HG03025 (cell line): Measurements from ENCODE around the gene RFX7.
"Not testable (repeated sequence)": the region's sequence is repeated elsewhere in the genome, so short reads cannot be mapped to it uniquely, and the experiment has no call there.

ENCODE experiments used
- ATAC-seq: cut with Tn5 transposase; IDR thresholded peaks from one replicate; pipeline ENCODE4 v1.9.1; 2021; ENCODE audit warnings: mild to moderate bottlenecking, moderate library complexity; ENCODE audit not compliant: unreplicated experiment, low FRiP score

Gene RFX7

DNA sequence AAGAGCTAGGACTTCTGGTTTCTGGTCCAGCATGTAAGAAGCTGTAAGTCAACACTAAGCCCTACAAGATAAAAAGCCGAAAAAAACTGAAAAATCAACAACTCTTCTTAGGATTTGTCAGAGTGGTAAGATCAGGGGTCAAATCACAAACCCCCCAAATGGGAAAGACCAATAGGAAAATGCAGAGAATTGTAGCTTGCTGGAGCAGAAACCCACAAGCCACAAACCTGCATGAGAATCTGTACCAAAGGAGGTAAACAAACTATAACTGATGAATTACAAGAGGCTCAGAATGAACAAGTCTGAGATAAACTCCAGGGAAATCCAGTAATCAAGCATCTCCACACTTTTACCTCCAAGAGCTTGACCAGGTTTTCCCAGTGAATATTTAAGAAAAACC is 36.0 kb downstream of the RFX7 start:
- ATAC-seq = no peak

DNA sequence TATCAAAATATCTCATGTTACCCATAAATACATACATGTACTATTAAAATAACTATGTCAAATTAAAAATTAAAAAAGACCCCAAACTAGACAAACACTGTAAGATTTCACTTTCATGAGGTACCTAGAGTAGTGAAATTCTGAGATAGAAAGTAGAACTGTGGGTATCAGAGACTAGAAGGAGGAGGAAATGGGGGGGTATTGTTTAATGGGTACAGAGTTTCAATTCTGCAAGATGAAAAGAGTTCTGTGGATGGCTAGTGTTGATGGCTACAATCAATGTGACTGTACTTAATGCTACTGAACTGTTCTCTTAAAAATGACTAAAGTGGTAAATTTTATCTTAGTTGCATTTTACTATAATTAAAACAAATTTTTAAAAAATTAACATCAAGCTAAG is 36.6 kb downstream of the RFX7 start:
- peak; percentile 65 for ATAC-seq

GRCh38 chr15:56205061-56205876 is 38.4 kb downstream of the RFX7 start:
- no peak for ATAC-seq

DNA sequence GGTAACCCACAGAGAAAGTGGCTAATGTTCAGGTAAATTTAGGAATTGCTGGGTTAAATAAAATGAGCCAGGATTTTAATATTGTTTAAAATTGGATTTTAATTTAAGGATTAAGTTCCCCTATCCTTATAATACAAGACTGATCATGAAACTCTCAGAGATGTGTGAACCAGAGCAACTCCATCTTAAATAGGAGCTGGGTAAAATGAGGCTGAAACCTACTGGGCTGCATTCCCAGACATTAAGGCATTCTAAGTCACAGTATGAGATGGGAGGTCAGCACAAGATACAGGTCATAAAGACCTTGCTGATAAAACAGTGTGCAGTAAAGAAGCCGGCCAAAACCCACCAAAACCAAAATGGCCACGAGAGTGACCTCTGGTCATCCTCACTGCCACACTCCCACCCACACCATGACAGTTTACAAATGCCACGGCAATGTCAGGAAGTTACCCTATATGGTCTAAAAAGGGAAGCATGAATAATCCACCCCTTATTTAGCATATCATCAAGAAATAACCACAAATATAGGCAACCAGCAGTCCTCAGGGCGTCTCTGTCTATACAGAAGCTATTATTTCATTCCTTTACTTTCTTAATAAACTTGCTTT is 40.3 kb downstream of the RFX7 start:
- not testable (repeated sequence) for ATAC-seq

DNA sequence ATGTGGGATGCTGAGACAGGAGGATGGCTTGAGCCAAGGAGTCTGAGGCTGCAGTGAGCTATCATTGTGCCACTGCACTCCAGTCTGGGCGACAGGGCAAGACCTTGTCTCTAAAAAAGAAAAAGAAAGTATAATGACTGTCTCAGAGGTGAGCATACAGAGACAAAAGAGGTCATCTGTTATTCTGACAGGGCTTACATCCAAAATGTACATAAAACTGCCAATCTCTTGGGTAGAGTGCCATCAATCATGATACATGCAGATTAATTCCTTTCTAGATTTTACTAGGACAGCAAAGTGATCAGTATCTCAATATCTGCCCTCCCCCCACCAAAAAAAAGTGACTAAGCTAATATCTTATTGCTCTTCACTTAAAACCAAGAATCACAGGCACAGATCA is 41.0 kb downstream of the RFX7 start:
- no peak for ATAC-seq

GRCh38 chr15:56199038-56199437 is 44.6 kb downstream of the RFX7 start:
- no peak for ATAC-seq

DNA sequence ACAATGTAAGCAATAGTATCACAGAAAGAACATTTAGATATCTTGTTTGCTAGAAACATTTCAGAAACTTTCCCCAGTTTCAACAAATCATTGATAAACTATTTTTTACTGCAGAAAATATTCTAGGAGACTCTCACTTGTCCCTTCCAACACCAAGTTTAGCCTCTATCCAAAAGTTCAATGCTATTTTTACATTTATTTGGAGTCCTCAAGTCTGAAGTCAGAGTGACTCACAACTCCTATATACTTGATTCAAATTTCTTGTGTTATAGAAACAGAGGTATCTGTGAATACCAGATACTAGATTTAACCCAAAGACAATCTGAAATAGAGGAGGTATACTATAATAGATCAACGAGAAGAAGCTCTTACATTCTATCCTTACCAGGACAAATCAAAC is 49.6 kb downstream of the RFX7 start:
- no peak for ATAC-seq

DNA sequence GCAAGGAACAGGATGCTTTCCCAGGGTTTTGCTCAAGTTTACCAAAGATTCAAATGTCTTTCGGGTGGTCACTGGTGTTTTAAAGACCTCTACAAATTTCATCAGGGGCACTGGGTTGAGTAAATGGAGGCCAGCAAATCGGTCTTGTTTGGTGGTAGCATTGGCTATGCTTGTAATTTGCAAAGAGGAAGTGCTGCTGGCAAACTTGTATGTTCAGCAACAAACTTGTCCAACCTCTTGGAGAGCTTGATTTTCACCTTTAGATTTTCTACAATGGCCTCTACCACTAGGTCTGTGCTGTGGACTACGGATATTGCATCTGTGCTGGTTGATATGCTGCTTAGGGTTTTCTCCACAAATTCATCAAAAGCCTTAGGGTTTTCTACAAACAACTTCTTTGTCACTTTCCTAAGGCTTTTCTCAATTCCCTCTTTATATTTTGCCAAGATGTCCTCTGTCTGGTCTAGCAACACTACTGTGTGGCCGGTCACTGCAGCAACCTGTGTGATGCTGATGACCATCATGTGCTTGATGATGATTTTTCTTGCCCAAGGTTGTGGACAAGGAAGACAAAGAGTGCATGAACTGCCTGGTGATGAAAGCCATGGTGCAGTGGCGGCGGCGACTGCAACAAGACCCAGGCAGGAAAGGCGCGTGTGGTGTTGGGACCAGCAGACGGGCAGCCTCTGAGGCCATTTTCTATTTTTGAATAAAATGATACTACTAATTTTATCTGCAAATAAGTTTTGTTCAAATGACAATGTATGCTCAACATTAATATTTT is 50.8 kb downstream of the RFX7 start:
- ATAC-seq = no peak

DNA sequence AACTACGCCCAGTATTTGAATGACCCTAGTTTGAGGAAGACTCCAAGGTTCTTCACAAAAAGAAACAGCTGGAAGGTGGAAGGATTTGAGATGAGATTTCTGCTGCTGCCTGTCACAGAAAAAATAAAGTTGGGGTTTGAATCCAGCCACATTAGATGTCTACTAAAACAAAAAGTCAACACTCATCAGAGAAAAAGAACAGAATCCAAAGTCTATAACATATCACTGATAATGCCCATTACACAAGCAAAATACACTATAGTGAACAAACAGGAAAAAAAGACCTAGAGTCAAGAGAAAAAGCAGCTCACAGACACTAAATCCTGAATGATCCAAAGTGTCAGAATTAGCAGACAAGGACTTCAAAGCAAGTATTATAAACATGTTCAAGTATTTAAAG is 56.0 kb downstream of the RFX7 start:
- no peak for ATAC-seq

GRCh38 chr15:56185980-56186379 is 57.7 kb downstream of the RFX7 start:
- ATAC-seq = no peak

GRCh38 chr15:56184516-56184915 is 59.2 kb downstream of the RFX7 start:
- no peak for ATAC-seq

- ATAC-seq = no peak
Observed at GRCh38 chr15:56180851-56181250, 62.8 kb downstream of the RFX7 start.

DNA sequence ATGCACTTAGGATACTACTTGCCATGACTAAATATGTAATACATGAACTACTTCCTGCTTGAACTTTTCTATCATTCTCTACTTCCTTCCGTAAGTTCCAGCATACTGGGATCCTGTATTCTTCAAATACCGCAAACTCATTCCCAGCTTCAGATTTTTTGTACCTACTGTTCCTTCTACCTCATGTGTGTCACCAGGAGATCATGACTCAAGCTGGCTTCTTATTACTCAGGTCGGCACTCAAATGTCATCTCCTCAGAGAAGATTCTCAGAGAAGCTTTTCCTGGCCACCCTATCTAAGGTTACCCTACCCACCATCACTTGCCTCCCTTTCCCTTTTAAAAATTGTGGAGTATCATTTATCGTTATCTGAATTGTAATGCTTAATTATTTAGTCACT is 66.7 kb downstream of the RFX7 start:
- ATAC-seq = no peak

GRCh38 chr15:56175788-56176187 is 67.9 kb downstream of the RFX7 start:
- ATAC-seq = no peak

DNA sequence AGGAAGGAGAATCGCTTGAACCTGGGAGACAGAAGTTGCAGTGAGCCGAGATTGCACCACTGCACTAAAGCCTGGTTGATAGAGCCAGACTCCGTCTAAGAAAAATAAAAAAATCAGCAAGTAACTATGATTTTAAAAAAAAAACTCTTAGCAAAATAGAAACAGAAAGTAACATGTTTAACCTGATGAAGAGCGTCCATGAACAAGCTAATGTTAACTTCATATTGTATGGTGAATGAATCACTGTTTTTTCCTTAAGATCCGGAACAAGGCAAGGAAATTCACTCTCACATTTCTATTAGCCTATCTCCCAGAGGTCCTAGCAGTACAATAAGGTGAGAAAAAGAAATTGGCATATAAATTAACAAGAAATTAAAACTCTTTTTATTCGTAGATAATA is 69.0 kb downstream of the RFX7 start:
- ATAC-seq = no peak

DNA sequence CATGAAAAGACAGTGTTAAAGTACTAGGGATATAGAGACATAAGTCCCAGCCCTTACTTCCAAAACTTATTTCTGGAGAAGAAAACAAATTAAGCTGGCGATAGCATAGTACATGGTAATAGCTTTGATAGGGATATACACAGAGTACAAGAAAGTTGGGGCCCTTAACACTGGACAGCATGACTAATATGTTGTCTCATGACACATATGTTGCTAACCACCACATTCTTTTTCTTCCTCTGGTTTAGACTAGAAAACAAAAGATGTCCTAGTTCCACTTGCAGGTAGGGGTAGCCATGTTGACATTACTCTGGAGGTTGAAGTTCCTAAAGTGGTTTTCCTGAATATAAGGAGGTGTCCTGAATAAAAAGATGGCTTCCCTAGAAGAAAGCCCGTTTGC is 75.3 kb downstream of the RFX7 start:
- no peak for ATAC-seq

DNA sequence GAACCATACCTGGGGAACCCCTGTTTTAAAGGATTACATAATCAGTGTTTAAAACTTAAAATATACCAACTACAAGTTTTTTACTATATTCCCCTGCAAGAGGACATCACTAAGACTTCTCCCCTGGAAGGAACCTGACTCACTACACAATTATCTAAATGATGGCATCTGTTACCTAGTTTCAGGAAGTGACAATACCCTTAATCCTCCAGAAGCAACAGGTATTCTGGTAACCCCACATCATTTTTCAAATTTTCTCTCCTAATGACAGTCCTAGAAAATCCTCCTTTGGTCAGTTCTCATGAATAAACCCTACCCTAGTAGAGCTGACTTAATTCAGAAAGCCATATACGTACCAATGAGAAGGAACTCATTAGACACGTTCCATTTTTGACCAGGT is 78.4 kb downstream of the RFX7 start:
- ATAC-seq = no peak

DNA sequence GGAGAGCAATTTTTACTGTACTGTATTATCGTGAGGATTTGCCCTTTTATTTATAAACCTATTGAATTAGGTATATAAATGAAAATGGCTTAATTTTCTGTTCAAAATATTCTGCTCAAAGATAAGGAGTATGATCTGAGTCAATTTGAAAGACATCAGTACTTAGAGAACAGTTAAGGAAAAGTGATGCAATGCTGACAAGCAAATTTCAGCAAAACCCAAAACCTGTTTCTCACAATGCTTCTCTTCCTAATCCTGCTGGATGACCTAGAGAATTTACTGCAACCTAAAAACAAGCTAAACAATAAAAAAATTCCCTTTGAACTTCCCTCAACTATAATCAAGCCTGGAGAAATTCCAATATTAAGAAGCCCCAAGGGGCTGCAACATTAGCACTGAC is 82.7 kb downstream of the RFX7 start:
- ATAC-seq = no peak

DNA sequence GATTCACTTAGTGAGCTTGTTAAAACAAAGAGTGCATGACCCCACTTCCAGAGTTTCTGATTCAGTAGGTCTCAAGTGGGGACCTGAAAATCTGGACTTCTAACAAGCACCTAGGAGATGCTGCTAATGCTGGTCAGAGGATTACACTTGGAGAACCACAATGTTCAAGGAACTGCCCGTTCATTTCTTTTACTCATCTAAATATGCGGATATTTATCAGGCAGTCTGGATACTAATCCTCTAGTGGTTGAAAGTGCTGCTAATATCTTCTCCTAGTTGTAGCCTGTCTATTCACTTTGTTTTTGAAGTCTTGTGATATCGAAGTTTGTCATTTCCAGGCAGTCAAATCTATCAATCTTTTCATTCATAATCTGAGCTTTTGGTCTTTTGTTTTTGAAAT is 86.8 kb downstream of the RFX7 start:
- no peak for ATAC-seq

DNA sequence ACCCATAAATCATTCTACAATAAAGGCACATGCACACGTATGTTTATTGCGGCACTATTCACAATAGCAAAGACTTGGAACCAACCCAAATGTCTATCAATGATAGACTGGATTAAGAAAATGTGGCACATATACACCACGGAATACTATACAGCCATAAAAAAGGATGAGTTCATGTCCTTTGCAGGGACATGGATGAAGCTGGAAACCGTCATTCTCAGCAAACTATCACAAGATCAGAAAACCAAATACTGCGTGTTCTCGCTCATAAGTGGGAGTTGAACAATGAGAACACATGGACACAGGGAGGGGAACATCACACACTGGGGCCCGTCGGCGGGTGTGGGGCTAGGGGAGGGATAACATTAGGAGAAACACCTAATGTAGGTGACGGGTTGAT is 88.4 kb downstream of the RFX7 start:
- ATAC-seq = not testable (repeated sequence)

- not testable (repeated sequence) for ATAC-seq
Observed at GRCh38 chr15:56154768-56155167, 88.9 kb downstream of the RFX7 start.

DNA sequence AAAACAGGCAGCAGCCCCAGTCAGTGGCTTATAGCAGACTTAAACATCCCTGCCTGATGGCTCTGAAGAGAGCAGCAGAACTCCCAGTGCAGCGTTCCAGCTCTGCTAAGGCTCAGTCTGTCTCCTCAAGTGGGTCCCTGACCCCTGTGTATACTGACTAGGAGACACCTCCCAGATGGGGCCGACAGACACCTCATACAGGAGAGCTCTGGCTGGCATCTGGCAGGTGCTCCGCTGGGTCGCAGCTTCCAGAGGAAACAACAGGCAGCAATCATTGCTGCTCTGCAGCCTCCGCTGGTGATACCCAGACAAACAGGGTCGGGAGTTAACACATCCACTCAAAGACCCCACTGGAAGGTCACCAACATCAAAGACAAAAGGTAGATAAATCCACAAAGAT is 93.5 kb downstream of the RFX7 start:
- ATAC-seq = no peak
